HCEC 1CT (cell line): ENCODE data around the gene TERT.
A peak's percentile ranks its signal among the peaks of the same experiment; 100 is the strongest.

Experiments
- DNase-seq: peaks from one replicate; pipeline ENCODE4 v3.0.0-alpha.2; 2017

The TERT gene

GRCh38 chr5:1255081-1255561, 39.7 kb downstream of the TERT start:
- DNase-seq: peak; percentile 6

DNA sequence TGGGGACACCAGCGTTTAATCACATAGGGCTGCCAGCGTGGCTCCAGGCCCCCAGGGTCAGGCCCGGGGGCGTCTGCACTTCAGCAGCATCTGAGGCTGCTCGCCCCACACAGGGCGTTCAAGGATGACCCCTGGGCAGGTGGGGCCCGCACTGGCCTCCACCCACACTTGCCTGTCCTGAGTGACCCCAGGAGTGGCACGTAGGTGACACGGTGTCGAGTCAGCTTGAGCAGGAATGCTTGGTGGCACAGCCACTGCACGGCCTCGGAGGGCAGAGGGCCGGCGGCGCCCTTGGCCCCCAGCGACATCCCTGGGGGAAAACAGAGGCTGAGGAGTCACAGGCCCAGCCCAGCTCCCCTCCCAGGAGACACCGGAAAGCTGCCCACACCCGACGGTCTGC, 40.7 kb downstream of the TERT start:
- DNase-seq: no peak

- DNase-seq: no peak
These were observed 41.3 kb downstream of the TERT start for GRCh38 chr5:1253456-1254105.

- no peak for DNase-seq
These were observed 42.2 kb downstream of the TERT start for GRCh38 chr5:1252681-1253080.

- no peak for DNase-seq
These were observed 42.9 kb downstream of the TERT start for GRCh38 chr5:1251678-1252580.

- DNase-seq: no peak
These were observed 45.2 kb downstream of the TERT start for GRCh38 chr5:1249366-1250280.

- no peak for DNase-seq
These were observed 47.1 kb downstream of the TERT start for GRCh38 chr5:1247811-1248210.

DNA sequence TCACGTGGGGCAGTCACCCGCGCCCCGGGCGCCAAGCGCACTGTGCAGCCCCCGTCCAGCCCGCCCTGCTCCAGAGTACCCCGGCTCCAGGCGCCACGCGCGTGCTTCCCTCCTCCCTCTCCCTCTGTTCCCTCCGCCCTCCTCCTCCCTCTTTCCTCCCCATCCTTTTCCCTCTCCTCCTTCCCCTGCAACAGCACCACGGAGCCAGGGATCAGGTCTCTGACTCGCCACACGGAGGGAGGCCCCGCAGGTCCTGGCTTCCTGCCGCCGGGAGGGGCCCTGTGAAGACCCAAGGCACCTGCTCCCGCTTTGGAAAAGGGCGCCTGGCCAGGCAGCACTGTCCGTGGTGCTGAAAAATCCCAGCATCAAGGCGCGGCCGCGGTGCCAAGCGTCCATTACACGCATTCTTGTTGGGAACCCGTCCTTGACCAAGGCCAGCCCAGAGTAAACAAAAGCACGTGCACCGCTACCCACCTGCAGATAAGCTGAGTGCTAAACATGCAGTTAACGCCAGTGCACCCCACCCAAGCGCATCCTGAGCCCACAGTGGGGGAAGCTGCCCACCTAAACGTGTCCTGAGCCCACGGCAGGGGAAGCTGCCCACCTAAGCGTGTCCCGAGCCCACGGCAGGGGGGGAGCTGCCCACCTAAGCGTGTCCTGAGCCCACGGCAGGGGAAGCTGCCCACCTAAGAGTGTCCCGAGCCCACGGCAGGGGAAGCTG, 48.0 kb downstream of the TERT start:
- DNase-seq: no peak

DNA sequence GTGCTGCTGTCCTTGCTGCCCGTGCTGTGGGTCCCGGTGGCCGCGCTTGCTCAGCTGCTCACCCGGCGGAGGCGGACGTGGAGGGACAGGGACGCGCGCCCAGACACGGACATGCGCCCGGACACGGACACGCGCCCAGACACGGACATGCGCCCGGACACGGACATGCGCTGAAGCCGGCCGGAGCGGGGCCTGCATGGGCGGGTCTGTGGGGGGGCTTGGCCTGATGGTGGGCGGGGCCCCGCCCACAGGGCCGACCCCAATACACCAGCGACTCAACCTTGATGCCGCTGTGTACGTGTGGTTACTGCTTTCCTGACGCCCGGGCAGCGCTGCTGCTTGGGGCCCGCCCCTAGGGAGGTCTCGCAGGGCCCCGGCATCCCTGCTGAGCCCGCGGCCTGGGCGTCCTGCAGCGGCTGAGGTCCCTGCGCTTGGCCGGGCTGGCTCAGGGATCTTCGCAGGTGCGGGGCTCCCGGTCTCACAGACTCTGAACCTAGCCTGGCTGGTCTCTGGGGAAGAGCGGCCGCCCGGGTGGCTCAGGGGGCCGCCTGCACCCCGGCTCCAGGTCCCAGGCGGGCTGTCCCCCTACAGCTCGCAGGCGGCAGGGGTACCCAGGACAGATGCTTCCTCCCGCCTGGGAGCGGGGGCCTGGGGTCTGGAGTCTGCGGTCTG, 48.8 kb downstream of the TERT start:
- no peak for DNase-seq

- no peak for DNase-seq
These were observed 49.9 kb downstream of the TERT start for GRCh38 chr5:1244976-1245375.

- no peak for DNase-seq
These were observed 50.6 kb downstream of the TERT start for GRCh38 chr5:1244255-1244654.

DNA sequence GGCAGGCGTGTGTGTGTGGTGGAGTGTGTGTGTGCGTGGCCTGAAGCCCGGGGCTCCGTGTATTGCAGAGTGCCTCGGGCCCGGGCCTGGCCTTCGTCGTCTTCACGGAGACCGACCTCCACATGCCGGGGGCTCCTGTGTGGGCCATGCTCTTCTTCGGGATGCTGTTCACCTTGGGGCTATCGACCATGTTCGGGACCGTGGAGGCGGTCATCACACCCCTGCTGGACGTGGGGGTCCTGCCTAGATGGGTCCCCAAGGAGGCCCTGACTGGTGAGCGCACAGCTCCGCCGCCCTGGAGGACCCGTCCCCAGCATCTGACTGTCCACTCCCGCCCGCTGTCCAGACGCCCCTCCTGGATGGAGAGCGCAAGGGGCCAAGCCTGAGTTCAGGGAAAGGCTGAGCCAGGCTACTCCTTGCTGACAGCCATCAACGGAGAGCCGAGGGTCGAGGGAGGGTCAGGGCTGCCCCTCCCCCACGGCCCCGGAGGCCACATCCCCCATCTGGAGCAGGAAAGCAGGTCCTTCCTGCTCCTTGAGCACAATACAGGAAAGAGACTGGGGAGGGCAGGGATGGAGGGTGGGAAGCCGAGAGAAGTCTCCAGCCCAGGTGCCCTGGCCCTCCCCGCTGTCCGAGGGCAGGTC, 51.3 kb downstream of the TERT start:
- DNase-seq: no peak

DNA sequence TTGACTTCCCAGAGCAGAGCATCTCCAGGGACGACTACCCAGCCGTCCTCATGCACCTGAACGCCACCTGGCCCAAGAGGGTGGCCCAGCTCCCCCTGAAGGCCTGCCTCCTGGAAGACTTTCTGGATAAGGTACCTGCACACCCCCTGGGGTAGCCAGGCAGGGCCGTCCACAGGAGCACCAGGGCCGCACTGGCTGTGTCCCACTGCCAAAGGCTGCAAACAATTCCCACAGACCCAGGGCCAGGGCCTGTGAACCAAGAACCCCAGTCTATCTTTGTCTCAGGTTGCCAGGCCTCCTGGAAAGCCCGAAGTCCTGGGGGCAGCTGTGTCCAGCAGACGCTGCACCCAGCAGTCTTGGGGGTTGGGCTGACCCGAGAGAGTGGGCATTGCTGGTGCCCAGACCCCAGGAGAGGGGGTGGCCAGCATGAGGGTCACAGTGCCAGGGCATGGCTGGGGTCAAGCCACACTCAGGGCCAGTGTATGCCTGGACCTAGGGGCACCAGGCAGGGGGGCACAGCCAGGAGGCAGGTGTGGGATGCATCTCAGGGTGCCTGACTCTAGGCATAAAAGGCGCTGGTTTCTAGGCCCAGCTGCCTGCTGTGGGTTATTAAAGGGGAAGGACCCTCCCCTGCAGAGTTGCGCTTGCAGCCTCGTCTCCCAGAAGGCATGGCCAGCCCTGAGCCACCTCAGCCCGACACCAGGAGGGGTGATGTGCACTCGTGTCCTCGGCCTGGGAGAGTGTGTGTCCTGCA, 52.0 kb downstream of the TERT start:
- no peak for DNase-seq

GRCh38 chr5:1241509-1242080, 53.3 kb downstream of the TERT start:
- no peak for DNase-seq

GRCh38 chr5:1240496-1241260, 54.2 kb downstream of the TERT start:
- no peak for DNase-seq

- no peak for DNase-seq
These were observed 55.2 kb downstream of the TERT start for GRCh38 chr5:1239505-1240251.

GRCh38 chr5:1235838-1236237, 59.0 kb downstream of the TERT start:
- DNase-seq: no peak

- no peak for DNase-seq
These were observed 59.5 kb downstream of the TERT start for GRCh38 chr5:1235379-1235778.

DNA sequence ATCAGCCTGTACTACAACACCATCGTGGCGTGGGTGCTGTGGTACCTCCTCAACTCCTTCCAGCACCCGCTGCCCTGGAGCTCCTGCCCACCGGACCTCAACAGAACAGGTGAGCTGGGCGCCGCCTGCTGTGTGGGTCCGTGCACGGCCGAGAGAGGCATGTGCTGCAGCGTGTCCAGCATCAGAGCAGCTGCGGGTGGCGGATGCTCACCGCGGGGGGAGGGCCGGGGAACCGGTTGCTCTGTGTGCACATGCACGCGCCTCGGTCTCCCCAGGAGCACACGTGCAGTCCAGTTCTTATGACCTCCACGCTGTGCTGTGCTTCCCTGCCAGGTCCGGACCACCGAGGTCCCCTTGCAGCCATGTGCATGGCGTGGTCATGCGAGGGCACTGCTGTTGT, 62.1 kb downstream of the TERT start:
- DNase-seq: no peak
